Psoas muscle (tissue), 8 donors: Measurements from ENCODE around the gene DNASE2B. TPM values are rescaled to one million over a fixed set of nuclear protein-coding genes. Genes with fewer than 3 reads are reported as not detected.

Experiments used
- ATAC-seq, 4 donors: fragments of 200-7000 bp; cut with Tn5 transposase; one replicate each; pipeline ENCODE4 v1.9.1; 2020; ENCODE audit warnings: moderate library complexity in 3 of 4, mild to moderate bottlenecking in 2 of 4
- DNase-seq, 2 donors: peaks; one replicate each; pipeline ENCODE4 v3.0.0-alpha.2; 2020
- H3K27ac ChIP-seq: fragments of 200-600 bp; one replicate; pipeline ENCODE4 v1.8.0; 2022
- H3K27me3 ChIP-seq, 3 donors: fragments of 200-600 bp in 1 of 3; one replicate each; pipeline versions ENCODE4 v1.6.1 to v1.8.0; 2013 to 2022; ENCODE audit warnings: low read length in 2 of 3, mild to moderate bottlenecking in 2 of 3, moderate library complexity in 1 of 3; ENCODE audit not compliant: insufficient read depth in 3 of 3
- H3K36me3 ChIP-seq, 2 donors: fragments of 200-600 bp in 1 of 2; one replicate each; pipeline versions ENCODE4 v1.6.1 to v1.8.0; 2013 to 2022; ENCODE audit warnings: low read depth in 1 of 2, mild to moderate bottlenecking in 1 of 2, moderate library complexity in 1 of 2; ENCODE audit not compliant: insufficient read depth in 1 of 2
- H3K4me1 ChIP-seq: fragments of 200-600 bp; one replicate; pipeline ENCODE4 v1.8.0; 2022
- H3K4me3 ChIP-seq: fragments of 200-600 bp; one replicate; pipeline ENCODE4 v1.8.0; 2022; ENCODE audit warnings: mild to moderate bottlenecking
- H3K9me3 ChIP-seq: fragments of 200-600 bp; one replicate; pipeline ENCODE4 v1.8.0; 2022
- CTCF ChIP-seq: fragments of 200-600 bp; IDR thresholded peaks from one replicate; pipeline ENCODE4 v1.8.0; 2022; ENCODE audit warnings: antibody characterized with exemption
- WGBS, 3 donors: extraction: QIAGEN DNeasy Blood & Tissue Kit; methylation state at CpG; one replicate each; pipeline versions ENCODE4 v1.1.6 to v1.1.7; 2013; 5-methylcytosine and 5-hydroxymethylcytosine counted together
- intact Hi-C, 2 donors: fragments of 100-400 bp; cut with DNase I; formaldehyde crosslinking; loops; one replicate each; pipeline versions ENCODE4 v1.11.0 to v1.14.2; 2022
- polyA plus RNA-seq, 3 donors: library from polyadenylated mRNA; stranded (reverse); fragments of 200-250 nt; gene quantifications; one replicate each; pipeline ENCODE4 v1.2.3, GENCODE V29; 2013
- total RNA-seq, 4 donors: library from RNA; stranded (reverse); fragmentation: NEBNext Ultra II Directional in 2 of 4; extraction: Animal tissue kit (Norgen Biotek cat#: 25700) in 2 of 4; gene quantifications; one replicate each; pipeline versions ENCODE4 v1.2.1 to v1.2.4, GENCODE V29; 2021 to 2023
- donor health status: healthy with polysubstance abuse.
- donor health status: DM: no; HTN: no; CAD: no; lungs with moderate emphysema.
- donor health status: Bipolar disorder and iron deficiency.
- donor health status: healthy.
- donor health status: DM: yes; HTN: yes; CAD: no.
- donor health status: DM: no; HTN: no; CAD: no.
- donor health status: DM: no; HTN: no; CAD: no.
- donor health status: DM: yes; HTN: yes; CAD: no.

Gene DNASE2B
- total and polyA plus RNA-seq, 7 donors: 0.18 to 3.1 (median 0.84) TPM; not detected in 2

- intact Hi-C loops: no loop called here
- no peak for TF ChIP-seq CTCF
- H3K27me3 ChIP-seq: no peaks in the 10 kb centered on the region
- ATAC-seq: no peak
- H3K36me3 ChIP-seq: no peaks in the 10 kb centered on the region
- H3K27ac ChIP-seq: no peak overlapping the region
- no peak for DNase-seq
- H3K4me3 ChIP-seq: no peak overlapping the region
- no peaks in the 10 kb centered on the region for H3K9me3 ChIP-seq
- no peaks in the 10 kb centered on the region for H3K4me1 ChIP-seq
These were observed 8.1 kb upstream of the DNASE2B start for GRCh38 chr1:84390226-84390625.

GRCh38 chr1:84401156-84401555 lies 2.9 kb downstream of the DNASE2B start:
- no peak for TF ChIP-seq CTCF
- 34 to 53% (median 48%) methylated on average over 3 of the region's 3 CpGs for WGBS, 3 donors
- Histone ChIP-seq H3K27me3 (no peaks in the 10 kb centered on the region), H3K9me3 (no peaks in the 10 kb centered on the region), H3K27ac (no peak overlapping the region), H3K4me1 (no peaks in the 10 kb centered on the region), H3K36me3 (no peaks in the 10 kb centered on the region), H3K4me3 (no peak overlapping the region)
- DNase-seq: no peak
- no peak for ATAC-seq
- intact Hi-C loops: no loop called here

- DNase-seq (no peak), ATAC-seq (peak in 3 of 4 donors; percentile 28 to 74 (median 69))
- TF ChIP-seq CTCF: no peak
- no peaks in the 10 kb centered on the region for H3K36me3 ChIP-seq
- no peak overlapping the region for H3K27ac ChIP-seq
- intact Hi-C loops: no loop called here
- H3K4me1 ChIP-seq: no peaks in the 10 kb centered on the region
- H3K4me3 ChIP-seq: no peak overlapping the region
- no peaks in the 10 kb centered on the region for H3K9me3 ChIP-seq
- no peaks in the 10 kb centered on the region for H3K27me3 ChIP-seq
These were observed 3.8 kb downstream of the DNASE2B start for GRCh38 chr1:84402060-84402459.

- DNase-seq (no peak), ATAC-seq (no peak)
- H3K9me3 ChIP-seq: no peaks in the 10 kb centered on the region
- intact Hi-C loops: no loop called here
- no peak overlapping the region for H3K27ac ChIP-seq
- H3K27me3 ChIP-seq: no peaks in the 10 kb centered on the region
- TF ChIP-seq CTCF: no peak
- H3K36me3 ChIP-seq: no peaks in the 10 kb centered on the region
- no peaks in the 10 kb centered on the region for H3K4me1 ChIP-seq
- H3K4me3 ChIP-seq: no peak overlapping the region
These were observed 4.2 kb downstream of the DNASE2B start for GRCh38 chr1:84402501-84402900.

GRCh38 chr1:84403347-84403746 lies 5.1 kb downstream of the DNASE2B start:
- H3K4me3 ChIP-seq: no peak overlapping the region
- H3K27ac ChIP-seq: no peak overlapping the region
- ATAC-seq (no peak), DNase-seq (no peak)
- 83 to 90% (median 86%) methylated on average over 2 of the region's 2 CpGs for WGBS, 3 donors
- no peaks in the 10 kb centered on the region for H3K27me3 ChIP-seq
- no peak for TF ChIP-seq CTCF
- no peaks in the 10 kb centered on the region for H3K36me3 ChIP-seq
- H3K4me1 ChIP-seq: no peaks in the 10 kb centered on the region
- intact Hi-C loops: no loop called here
- H3K9me3 ChIP-seq: no peaks in the 10 kb centered on the region
